Neural cell (in vitro differentiated cells): ENCODE results near the gene CIDEA. TPM values are rescaled to one million over a fixed set of nuclear protein-coding genes. Genes with fewer than 3 reads are reported as not detected.

Experiments used
- H2AFZ ChIP-seq: fragments of 200-600, 300-800 bp; sonication (generic), shearing (Covaris generic); 2 replicates; pipeline ENCODE4 v1.6.0; 2014; ENCODE audit warnings: low read depth, mild to moderate bottlenecking, antibody characterized with exemption, low read length, moderate library complexity
- H3F3A ChIP-seq: fragments of 200-600 bp; shearing (Covaris generic); 2 replicates; pipeline ENCODE4 v1.6.1; 2016; ENCODE audit warnings: mild to moderate bottlenecking, moderate library complexity, mixed read lengths, antibody characterized with exemption, low read length; ENCODE audit not compliant: insufficient read depth, poor library complexity, severe bottlenecking
- H3K27ac ChIP-seq: fragments of 200-600, 300-800 bp; sonication (generic), shearing (Covaris generic); 2 replicates; pipeline ENCODE4 v1.5.1; 2014; ENCODE audit warnings: mild to moderate bottlenecking, low read length, moderate library complexity
- H3K27me3 ChIP-seq: fragments of 300-800, 200-600 bp; sonication (generic), shearing (Covaris generic); 2 replicates; pipeline ENCODE4 v1.6.0; 2014; ENCODE audit warnings: mild to moderate bottlenecking, low read depth, low read length, moderate library complexity; ENCODE audit not compliant: insufficient read depth
- H3K36me3 ChIP-seq: fragments of 300-800, 200-600 bp; sonication (generic), shearing (Covaris generic); 2 replicates; pipeline ENCODE4 v1.5.1; 2014; ENCODE audit warnings: mild to moderate bottlenecking, antibody characterized with exemption, low read length, moderate library complexity; ENCODE audit not compliant: insufficient read depth
- H3K4me2 ChIP-seq: fragments of 300-800, 200-600 bp; sonication (generic), shearing (Covaris generic); 2 replicates; pipeline ENCODE4 v1.6.0; 2014; ENCODE audit warnings: mild to moderate bottlenecking, low read length
- H3K4me3 ChIP-seq: fragments of 300-800, 200-600 bp; sonication (generic), shearing (Covaris generic); 2 replicates; pipeline ENCODE4 v1.5.1; 2014; ENCODE audit warnings: mild to moderate bottlenecking, low read length, moderate library complexity
- H3K79me2 ChIP-seq: fragments of 200-600 bp; shearing (Covaris generic); replicated peaks from 2 replicates; pipeline ENCODE4 v1.6.0; 2014; ENCODE audit warnings: mild to moderate bottlenecking, low read length, moderate library complexity; ENCODE audit not compliant: insufficient read depth
- H3K9ac ChIP-seq: fragments of 300-800, 200-600 bp; sonication (generic), shearing (Covaris generic); 2 replicates; pipeline ENCODE4 v1.6.1; 2016; ENCODE audit warnings: mild to moderate bottlenecking, low read length, mixed read lengths
- H3K9me2 ChIP-seq: fragments of 200-600 bp; shearing (Covaris generic); 2 replicates; pipeline ENCODE4 v1.6.1; 2016; ENCODE audit warnings: mild to moderate bottlenecking, low read length, mixed read lengths; ENCODE audit not compliant: insufficient read depth
- H3K9me3 ChIP-seq: fragments of 200-600, 300-800 bp; sonication (generic), shearing (Covaris generic); 2 replicates; pipeline ENCODE4 v1.6.1; 2016; ENCODE audit warnings: mild to moderate bottlenecking, mixed run types, low read length, moderate library complexity, mixed read lengths
- H4K20me1 ChIP-seq: fragments of 200-600 bp; shearing (Covaris generic); 2 replicates; pipeline ENCODE4 v1.6.1; 2016; ENCODE audit warnings: mild to moderate bottlenecking, mixed run types; ENCODE audit not compliant: insufficient read depth
- CTCF ChIP-seq: fragments of 450-650 bp; IDR thresholded peaks from 2 replicates; pipeline ENCODE4 v1.5.1; 2014; ENCODE audit warnings: antibody characterized with exemption, mild to moderate bottlenecking, moderate library complexity; ENCODE audit not compliant: poor library complexity, severe bottlenecking
- EZH2 ChIP-seq: fragments of 200-600, 300-800 bp; shearing (Covaris generic), sonication (generic); IDR thresholded peaks from 2 replicates; pipeline ENCODE4 v1.6.1; 2014; ENCODE audit warnings: antibody characterized with exemption, low read length, borderline replicate concordance, mild to moderate bottlenecking; ENCODE audit not compliant: insufficient read depth, poor library complexity, severe bottlenecking
- MXI1 ChIP-seq: fragments of 450-650 bp; conservative IDR thresholded peaks from 2 replicates; pipeline ENCODE4 v1.6.1; 2014; ENCODE audit warnings: antibody characterized with exemption, mild to moderate bottlenecking; ENCODE audit not compliant: poor library complexity, severe bottlenecking
- POLR2AphosphoS5 ChIP-seq: IDR thresholded peaks from 2 replicates; pipeline ENCODE4 v1.6.1; 2012
- REST ChIP-seq: IDR thresholded peaks from 2 replicates; pipeline ENCODE4 v1.6.1; 2012; ENCODE audit warnings: borderline replicate concordance
- SMC3 ChIP-seq: fragments of 450-650 bp; conservative IDR thresholded peaks from 2 replicates; pipeline ENCODE4 v1.6.1; 2014; ENCODE audit warnings: antibody characterized with exemption, mild to moderate bottlenecking, moderate library complexity; ENCODE audit not compliant: poor library complexity
- polyA plus RNA-seq: library from polyadenylated mRNA; depleted of rRNA; stranded (reverse); fragments of >200 nt; gene quantifications from 2 replicates; pipeline ENCODE4 v1.2.3, GENCODE V29; 2014

The CIDEA gene
- polyA plus RNA-seq, 1 donor from 2014 or later = not detected

- Histone ChIP-seq H3F3A (no peaks in the 10 kb centered on the region), H3K9ac (no peak within 1 kb of the TSS), H3K36me3 (no peaks in the 10 kb centered on the region), H3K4me2 (no peak within 1 kb of the TSS), H3K9me3 (no peaks in the 10 kb centered on the region), H3K4me3 (peak within 1 kb of the TSS; percentile 66), H2AFZ (no peak within 1 kb of the TSS), H3K27me3 (peaks cover 49% of the 10 kb centered on the region), H3K9me2 (no peaks in the 10 kb centered on the region), H3K79me2 (no peaks in the 10 kb centered on the region), H4K20me1 (no peaks in the 10 kb centered on the region), H3K27ac (no peak within 1 kb of the TSS)
- no peak for TF ChIP-seq SMC3
- no peak for TF ChIP-seq CTCF
- TF ChIP-seq POLR2AphosphoS5 = no peak
- no peak for TF ChIP-seq MXI1
- TF ChIP-seq REST = no peak
Measured at GRCh38 chr18:12307701-12308385, 53.7 kb downstream of the CIDEA start, which contains the start of gene TUBB6. Gene TUBB6, plus strand, starts transcription at chr18:12308241. Its CDS starts 52 bp downstream, at chr18:12308293.

GRCh38 chr18:12308386-12309100 lies 54.4 kb downstream of the CIDEA start:
- TF ChIP-seq CTCF (no peak), EZH2 (peak; percentile 52)
- no peaks in the 10 kb centered on the region for H4K20me1 ChIP-seq
- H3F3A ChIP-seq = no peaks in the 10 kb centered on the region
- H3K9me3 ChIP-seq = no peaks in the 10 kb centered on the region
- no peak overlapping the region for H2AFZ ChIP-seq
- no peaks in the 10 kb centered on the region for H3K36me3 ChIP-seq
- H3K27me3 ChIP-seq = peaks cover 49% of the 10 kb centered on the region
- no peak overlapping the region for H3K9ac ChIP-seq
- no peak overlapping the region for H3K27ac ChIP-seq
- no peak overlapping the region for H3K4me2 ChIP-seq
- no peaks in the 10 kb centered on the region for H3K79me2 ChIP-seq
- no peaks in the 10 kb centered on the region for H3K9me2 ChIP-seq
- H3K4me3 ChIP-seq = peak overlapping the region; percentile 66
